OCI-LY3 (cell line): ENCODE data around the gene PTPRJ.

Source experiments
- CTCF ChIP-seq: fragments of 200-600, 300-600 bp; sonication (generic); IDR thresholded peaks from 2 replicates; pipeline ENCODE4 v1.5.1; 2014; ENCODE audit warnings: antibody characterized with exemption, low read length, low read depth
- EZH2phosphoT487 ChIP-seq: fragments of 200-600 bp; shearing (Covaris generic); IDR thresholded peaks from 2 replicates; pipeline ENCODE4 v1.6.1; 2018; ENCODE audit warnings: antibody characterized with exemption, mixed run types, low read depth

GRCh38 chr11:48193876-48194275 lies 213.5 kb downstream of the PTPRJ start:
- TF ChIP-seq CTCF (no peak), EZH2phosphoT487 (no peak)
